GM23248 (cell line): ENCODE measurements around the gene ORMDL1.

Source experiments
- EZH2 ChIP-seq: fragments of 200-600 bp; sonication (generic); IDR thresholded peaks from 2 replicates; pipeline ENCODE4 v1.6.1; 2018; ENCODE audit warnings: antibody characterized with exemption, mild to moderate bottlenecking; ENCODE audit not compliant: insufficient read depth, poor library complexity, severe bottlenecking
- EZH2phosphoT487 ChIP-seq: fragments of 200-600 bp; sonication (generic); IDR thresholded peaks from 2 replicates; pipeline ENCODE4 v1.6.1; 2018; ENCODE audit warnings: antibody characterized with exemption, moderate library complexity, mild to moderate bottlenecking, low read depth; ENCODE audit not compliant: insufficient read depth

GRCh38 chr2:189763908-189764661 lies 20.1 kb downstream of the ORMDL1 start:
- TF ChIP-seq EZH2 (no peak), EZH2phosphoT487 (no peak)
